ENCODE measurements around the gene OGFOD1. TPM values are rescaled to one million over a fixed set of nuclear protein-coding genes. Genes with fewer than 3 reads are reported as not detected.

OGFOD1 gene
- total and polyA plus RNA-seq, 9 of the 15 experiments (the other 6 are each of a cell fraction or from before 2014, with no cell fraction given) = 60.4 to 134 (median 85.8) TPM

- BruUV-seq (replicated peaks) = no TSS peak
- in situ Hi-C loops (cut with MboI) = no loop called here
- FAIRE-seq (no peak), ATAC-seq (no peak), DNase-seq (ENCODE audit: extremely low read depth in 1 of 4, low spot score in 3 of 4) (no peak)
- no peak for TF ChIP-seq CEBPB (tag; IDR thresholded peaks at IDR 0.05)
- peaks cover 85% of the 10 kb centered on the region for H3K79me2 ChIP-seq (ENCODE audit: control insufficient read depth, insufficient read depth, low read length)
- H3K9ac ChIP-seq (ENCODE audit: insufficient read depth in 1 of 2, low read depth in 2 of 2, low read length in 2 of 2) = 0 out of 4 replicates have a peak overlapping the region, but pooled peaks of 1 of the 2 experiments have one; percentile 58
- no peak overlapping the region for H3K27ac ChIP-seq (ENCODE audit: extremely low read depth, low read depth, low read length)
- H3K36me3 ChIP-seq (ENCODE audit: control insufficient read depth, insufficient read depth, low read length) = peaks cover 33% of the 10 kb centered on the region
- H4K20me1 ChIP-seq (replicated peaks; ENCODE audit: control insufficient read depth, insufficient read depth, low read length) = peaks cover 8% of the 10 kb centered on the region
- ChIA-PET CTCF (ENCODE audit: low intra/inter-chr PET ratio) (no interaction called here), POLR2A (interaction anchor here (1.7 kb wide), 1 partner anchor 15 kb away, joined by 7 read pairs; no protein-coding TSS in a partner anchor)
- H2AFZ ChIP-seq (ENCODE audit: low read depth, low read length) = no peak overlapping the region
- no peaks in the 10 kb centered on the region for H3K9me3 ChIP-seq (replicated peaks; ENCODE audit: control insufficient read depth, insufficient read depth, low read depth, low read length)
- no peaks in the 10 kb centered on the region for H3K9me1 ChIP-seq (ENCODE audit: control insufficient read depth, insufficient read depth, low read length)
- H3K4me3 ChIP-seq = no peak overlapping the region
- WGBS (ENCODE audit: insufficient coverage, low coverage, missing lambda C conversion rate) = 60% methylated on average over 4 of the region's 4 CpGs
- H3K4me1 ChIP-seq (replicated peaks in 1 of 2; ENCODE audit: control insufficient read depth in 2 of 2, insufficient read depth in 2 of 2, low read length in 2 of 2) = peaks cover under 1 to 30% of the 10 kb centered on the region in 2 experiments; a peak in 4 of 5 replicates
- H3K27me3 ChIP-seq (ENCODE audit: control insufficient read depth in 2 of 2, insufficient read depth in 2 of 2, low read length in 2 of 2) = no peaks in the 10 kb centered on the region
- no peak overlapping the region for H3K4me2 ChIP-seq (ENCODE audit: insufficient read depth, low read length)
- intact Hi-C loops (cut with micrococcal nuclease) = no loop called here
These were observed 35.5 kb upstream of the OGFOD1 start for GRCh38 chr16:56415875-56416274.

- H3K36me3 ChIP-seq (ENCODE audit: control insufficient read depth, insufficient read depth, low read length) = peaks cover 23% of the 10 kb centered on the region
- peaks cover 7 to 37% of the 10 kb centered on the region in 2 experiments for H3K4me1 ChIP-seq (replicated peaks in 1 of 2; ENCODE audit: control insufficient read depth in 2 of 2, insufficient read depth in 2 of 2, low read length in 2 of 2)
- TF ChIP-seq COPS2 (conservative IDR thresholded peaks at IDR 0.05) (no peak), MIER1 (IDR thresholded peaks at IDR 0.05; ENCODE audit: low read depth) (no peak), ZNF778 (CRISPR knock-in tag; IDR thresholded peaks at IDR 0.05) (no peak), SAP30 (IDR thresholded peaks at IDR 0.05; ENCODE audit: borderline replicate concordance, insufficient read depth, low read depth, low read length, poor library complexity, severe bottlenecking) (no peak), MTA1 (IDR thresholded peaks at IDR 0.05; ENCODE audit: borderline replicate concordance) (no peak), CC2D1A (IDR thresholded peaks at IDR 0.05) (no peak), YBX1 (IDR thresholded peaks at IDR 0.05) (no peak), ZFP91 (CRISPR knock-in tag; IDR thresholded peaks at IDR 0.05) (no peak), ZBTB7A (IDR thresholded peaks at IDR 0.05; ENCODE audit: borderline replicate concordance, control insufficient read depth, low read depth, low read length) (no peak), SIX5 (IDR thresholded peaks at IDR 0.05; ENCODE audit: borderline replicate concordance in 1 of 2, insufficient read depth in 1 of 2, low read depth in 1 of 2, low read length in 2 of 2) (no peak), ZNF717 (CRISPR knock-in tag; IDR thresholded peaks at IDR 0.05) (no peak)
- TF ChIP-seq, protein P1, sequence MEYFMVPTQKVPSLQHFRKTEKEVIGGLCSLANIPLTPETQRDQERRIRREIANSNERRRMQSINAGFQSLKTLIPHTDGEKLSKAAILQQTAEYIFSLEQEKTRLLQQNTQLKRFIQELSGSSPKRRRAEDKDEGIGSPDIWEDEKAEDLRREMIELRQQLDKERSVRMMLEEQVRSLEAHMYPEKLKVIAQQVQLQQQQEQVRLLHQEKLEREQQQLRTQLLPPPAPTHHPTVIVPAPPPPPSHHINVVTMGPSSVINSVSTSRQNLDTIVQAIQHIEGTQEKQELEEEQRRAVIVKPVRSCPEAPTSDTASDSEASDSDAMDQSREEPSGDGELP (CRISPR knock-in tag; IDR thresholded peaks at IDR 0.05; ENCODE audit: borderline replicate concordance) = no peak
- no peak overlapping the region for H3K9ac ChIP-seq (ENCODE audit: insufficient read depth in 1 of 2, low read depth in 2 of 2, low read length in 2 of 2)
- ChIA-PET CTCF (ENCODE audit: low intra/inter-chr PET ratio) (no interaction called here), POLR2A (interaction anchor here (0.7 to 1.7 kb wide), 2 partner anchors 17 to 59 kb away, joined by 3 to 7 read pairs; no protein-coding TSS in a partner anchor)
- H3K9me1 ChIP-seq (ENCODE audit: control insufficient read depth, insufficient read depth, low read length) = no peaks in the 10 kb centered on the region
- H4K20me1 ChIP-seq (replicated peaks; ENCODE audit: control insufficient read depth, insufficient read depth, low read length) = peaks cover 8% of the 10 kb centered on the region
- no peak overlapping the region for H3K4me3 ChIP-seq
- 91% methylated on average over 4 of the region's 4 CpGs for WGBS (ENCODE audit: insufficient coverage, low coverage, missing lambda C conversion rate)
- intact Hi-C loops (cut with micrococcal nuclease) (no loop called here), in situ Hi-C loops (cut with MboI) (no loop called here)
- no peaks in the 10 kb centered on the region for H3K9me3 ChIP-seq (replicated peaks; ENCODE audit: control insufficient read depth, insufficient read depth, low read depth, low read length)
- no peak overlapping the region for H2AFZ ChIP-seq (ENCODE audit: low read depth, low read length)
- H3K27me3 ChIP-seq (ENCODE audit: control insufficient read depth in 2 of 2, insufficient read depth in 2 of 2, low read length in 2 of 2) = no peaks in the 10 kb centered on the region
- BruUV-seq (replicated peaks) = no TSS peak
- H3K79me2 ChIP-seq (ENCODE audit: control insufficient read depth, insufficient read depth, low read length) = peaks cover 91% of the 10 kb centered on the region
- H3K27ac ChIP-seq (ENCODE audit: extremely low read depth, low read depth, low read length) = no peak overlapping the region
- no peak overlapping the region for H3K4me2 ChIP-seq (ENCODE audit: insufficient read depth, low read length)
- DNase-seq (ENCODE audit: extremely low read depth in 1 of 4, low spot score in 3 of 4) (no peak), FAIRE-seq (no peak), ATAC-seq (no peak)
These were observed 34.2 kb upstream of the OGFOD1 start for GRCh38 chr16:56417138-56417537.
